NCI-H187 treated with DMSO at 0.1 percent for 48 hours (cell line): ENCODE results near the gene CELSR2.

Experiments
- DNase-seq: peaks from one replicate; lab custom pipeline; 2025; lab: John Stamatoyannopoulos, UW

CELSR2 gene

DNA sequence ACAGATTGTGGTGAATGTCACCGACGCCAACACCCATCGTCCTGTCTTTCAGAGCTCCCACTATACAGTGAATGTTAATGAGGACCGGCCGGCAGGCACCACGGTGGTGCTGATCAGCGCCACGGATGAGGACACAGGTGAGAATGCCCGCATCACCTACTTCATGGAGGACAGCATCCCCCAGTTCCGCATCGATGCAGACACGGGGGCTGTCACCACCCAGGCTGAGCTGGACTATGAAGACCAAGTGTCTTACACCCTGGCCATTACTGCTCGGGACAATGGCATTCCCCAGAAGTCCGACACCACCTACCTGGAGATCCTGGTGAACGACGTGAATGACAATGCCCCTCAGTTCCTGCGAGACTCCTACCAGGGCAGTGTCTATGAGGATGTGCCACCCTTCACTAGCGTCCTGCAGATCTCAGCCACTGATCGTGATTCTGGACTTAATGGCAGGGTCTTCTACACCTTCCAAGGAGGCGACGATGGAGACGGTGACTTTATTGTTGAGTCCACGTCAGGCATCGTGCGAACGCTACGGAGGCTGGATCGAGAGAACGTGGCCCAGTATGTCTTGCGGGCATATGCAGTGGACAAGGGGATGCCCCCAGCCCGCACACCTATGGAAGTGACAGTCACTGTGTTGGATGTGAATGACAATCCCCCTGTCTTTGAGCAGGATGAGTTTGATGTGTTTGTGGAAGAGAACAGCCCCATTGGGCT is 3.0 kb downstream of the CELSR2 start:
- no peak for DNase-seq

DNA sequence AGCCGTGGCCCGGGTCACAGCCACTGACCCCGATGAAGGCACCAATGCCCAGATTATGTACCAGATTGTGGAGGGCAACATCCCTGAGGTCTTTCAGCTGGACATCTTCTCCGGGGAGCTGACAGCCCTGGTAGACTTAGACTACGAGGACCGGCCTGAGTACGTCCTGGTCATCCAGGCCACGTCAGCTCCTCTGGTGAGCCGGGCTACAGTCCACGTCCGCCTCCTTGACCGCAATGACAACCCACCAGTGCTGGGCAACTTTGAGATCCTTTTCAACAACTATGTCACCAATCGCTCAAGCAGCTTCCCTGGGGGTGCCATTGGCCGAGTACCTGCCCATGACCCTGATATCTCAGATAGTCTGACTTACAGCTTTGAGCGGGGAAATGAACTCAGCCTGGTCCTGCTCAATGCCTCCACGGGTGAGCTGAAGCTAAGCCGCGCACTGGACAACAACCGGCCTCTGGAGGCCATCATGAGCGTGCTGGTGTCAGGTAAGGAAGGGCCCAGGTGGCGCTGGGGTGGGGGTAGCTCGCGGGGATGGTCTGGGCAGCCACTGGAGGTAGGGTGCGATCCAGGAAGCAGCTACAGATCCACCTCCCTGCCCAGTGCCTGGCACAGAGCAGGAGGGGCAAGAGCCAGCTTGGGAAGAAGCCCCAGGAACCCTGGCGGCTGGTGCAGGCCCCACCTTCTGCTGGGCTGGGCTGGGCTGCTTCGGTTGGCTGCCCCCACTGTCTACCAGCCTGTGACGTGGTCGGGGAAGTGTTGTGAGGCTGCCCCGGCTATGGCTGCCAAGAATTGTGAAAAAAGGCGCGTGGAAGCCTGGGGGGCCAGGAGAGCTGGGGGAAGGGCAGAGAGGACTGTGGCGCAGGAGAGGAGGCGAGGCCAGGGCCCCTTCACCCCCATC is 3.8 kb downstream of the CELSR2 start:
- DNase-seq, result no peak

DNA sequence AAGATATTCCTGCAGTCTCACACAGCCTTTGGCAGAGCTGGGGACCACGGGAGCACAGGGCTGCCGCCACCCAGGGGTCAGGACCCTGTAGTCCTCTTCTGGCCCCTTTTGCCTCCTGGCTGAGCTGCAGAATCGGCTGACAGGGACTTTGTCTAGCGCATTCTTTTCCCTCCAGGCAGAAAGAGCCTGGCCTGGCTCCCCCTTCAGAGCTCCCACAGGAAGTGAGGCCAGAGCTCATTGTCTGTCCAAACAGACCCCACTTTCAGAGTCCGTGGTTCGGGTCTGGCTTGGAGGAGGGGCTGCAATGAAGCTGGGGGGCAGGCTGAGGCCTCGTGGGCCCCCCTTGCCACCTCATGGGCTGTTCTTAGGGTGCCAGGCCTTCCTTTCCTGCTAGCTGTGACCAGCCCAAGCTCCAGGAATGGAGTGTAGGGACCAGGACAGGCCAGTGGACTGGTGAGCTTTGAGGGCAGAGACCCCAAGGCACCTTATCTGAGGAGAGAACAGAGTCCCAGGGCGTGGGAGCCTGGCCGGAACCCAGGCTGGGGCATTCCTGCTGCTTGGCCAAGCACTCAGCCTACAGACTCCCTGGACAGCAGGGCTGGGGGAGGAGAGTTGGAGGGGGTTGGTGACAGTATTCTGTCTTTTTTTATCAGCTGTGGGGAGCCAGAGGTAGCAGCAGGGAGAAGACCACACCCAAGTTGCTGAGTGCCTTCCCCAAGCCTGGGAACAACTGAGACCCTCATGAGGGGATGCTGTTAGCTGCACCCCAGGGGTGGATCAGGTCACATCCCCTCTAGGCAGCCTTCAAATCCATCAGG is 4.7 kb downstream of the CELSR2 start:
- DNase-seq, result no peak

DNA sequence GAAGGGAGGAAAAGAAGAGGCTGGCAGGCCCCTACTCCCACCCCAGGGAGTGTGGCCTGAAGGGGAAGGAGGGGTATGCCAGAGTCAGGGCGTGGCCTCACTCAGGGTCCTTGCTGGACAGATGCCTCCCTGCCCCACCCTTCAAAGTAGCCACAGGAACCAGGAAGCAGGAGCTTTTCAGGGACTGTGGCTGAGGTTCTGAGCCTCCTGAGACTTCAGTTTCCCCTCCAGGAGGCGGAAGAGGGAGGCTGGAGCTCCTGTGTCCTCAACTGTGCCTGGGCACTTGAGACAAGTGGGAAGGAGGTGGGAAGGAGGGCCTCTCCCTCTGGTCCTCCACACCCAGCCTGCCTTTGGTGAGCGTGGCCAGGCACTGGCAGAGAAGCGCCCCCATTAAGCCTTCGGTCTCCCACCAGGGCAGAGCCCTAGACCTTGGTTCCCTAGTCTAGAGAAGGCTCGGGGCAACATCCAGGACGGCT is 5.3 kb downstream of the CELSR2 start:
- DNase-seq, result no peak

DNA sequence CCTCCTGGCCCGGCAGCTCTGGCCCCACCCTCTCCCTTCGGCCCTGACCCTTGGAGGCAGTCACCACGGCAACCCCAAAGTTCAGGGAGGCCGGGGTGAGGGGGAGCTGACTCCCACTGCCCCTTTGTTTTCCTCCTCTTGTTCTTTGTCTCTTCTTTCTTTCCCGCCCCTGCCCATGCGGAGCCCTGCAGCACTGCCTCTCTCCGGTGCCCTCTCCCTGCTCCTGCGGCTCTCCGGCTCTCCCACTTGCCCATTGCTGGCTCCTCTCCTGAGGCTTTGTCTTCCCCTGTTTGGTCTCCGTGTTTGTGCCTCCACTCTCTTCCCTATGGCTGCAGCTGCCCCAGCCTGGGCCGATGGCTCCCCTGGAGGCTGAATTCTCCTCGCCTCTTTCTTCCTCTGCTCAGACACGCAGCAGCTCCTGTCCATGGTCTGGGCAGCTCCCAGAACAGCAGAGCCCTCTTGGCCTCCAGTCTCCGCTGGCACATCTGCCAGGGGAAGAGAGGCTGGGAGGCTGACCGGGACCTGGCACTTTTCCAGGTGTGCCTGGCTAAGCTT is 5.8 kb downstream of the CELSR2 start:
- no peak for DNase-seq

DNA sequence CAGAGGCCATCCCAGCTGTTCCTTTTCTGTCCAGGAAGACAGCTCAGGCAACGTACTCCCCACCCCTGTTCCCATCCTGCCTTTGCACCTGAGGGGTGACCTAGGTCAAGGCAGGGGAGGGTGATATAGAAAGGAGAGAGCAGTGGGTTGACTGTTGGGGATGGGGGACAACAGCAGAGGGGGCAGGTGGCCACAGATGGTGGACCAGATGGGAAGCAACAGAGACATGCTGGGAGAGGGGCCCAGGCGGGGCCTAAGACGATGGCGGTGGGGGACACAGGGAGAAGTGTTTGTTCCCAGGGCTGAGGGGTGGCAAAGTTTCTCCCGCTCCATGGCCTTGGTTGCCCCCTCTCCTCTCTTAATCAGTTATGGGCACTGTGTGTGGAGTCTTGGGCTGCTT is 6.3 kb downstream of the CELSR2 start:
- no peak for DNase-seq

DNA sequence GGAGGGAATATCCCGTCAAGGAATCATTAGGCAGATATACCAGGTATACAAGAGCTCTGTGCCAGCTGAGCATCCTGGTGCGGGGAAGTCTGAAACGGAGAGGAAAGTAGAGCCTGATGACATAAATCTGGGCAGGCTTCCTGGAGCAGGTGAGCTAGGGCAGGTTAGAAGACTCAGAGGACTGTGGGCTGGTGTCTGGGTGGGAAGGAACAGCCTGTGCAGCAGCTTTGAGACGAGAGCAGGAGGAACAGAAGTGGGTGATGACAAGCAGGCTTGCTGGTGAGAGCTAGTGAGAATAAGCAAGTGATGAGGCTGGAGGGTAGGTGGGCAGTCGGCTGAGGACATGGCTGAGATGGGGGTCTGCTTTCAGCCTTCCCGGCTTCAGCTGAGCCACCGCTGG is 6.7 kb downstream of the CELSR2 start:
- DNase-seq, result no peak

DNA sequence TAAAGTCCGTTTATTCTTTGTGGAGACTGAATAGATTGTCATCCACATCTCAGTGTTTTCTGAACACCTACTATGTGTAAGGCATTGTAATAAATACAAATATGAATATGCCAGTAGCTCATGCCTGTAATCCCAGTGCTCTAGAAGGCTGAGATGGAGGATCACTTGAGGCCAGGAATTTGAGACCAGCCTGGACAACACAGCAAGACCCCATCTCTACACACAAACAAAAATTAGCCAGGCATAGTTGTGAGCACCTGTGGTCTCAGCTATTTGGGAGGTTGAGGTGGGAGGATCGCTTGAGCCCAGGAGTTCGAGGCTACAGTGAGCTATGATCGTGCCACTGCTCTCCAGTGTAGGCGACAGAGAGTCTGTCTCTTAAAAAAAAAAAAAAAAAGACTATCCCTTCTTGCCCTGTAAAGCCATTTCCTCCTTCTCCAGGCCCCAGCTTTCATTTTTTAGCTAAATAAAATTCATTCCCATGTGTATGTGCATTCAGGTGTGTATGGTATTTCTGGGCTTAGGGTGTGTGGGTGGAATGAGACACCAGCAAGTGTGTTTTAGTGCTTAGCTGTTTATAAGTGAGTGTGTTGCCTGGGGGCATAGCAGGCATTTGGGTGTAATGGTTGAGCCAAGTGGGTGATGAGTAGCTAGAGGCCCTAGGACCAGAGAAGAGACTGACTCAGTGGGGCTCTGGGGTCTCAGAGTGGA is 7.8 kb downstream of the CELSR2 start:
- no peak for DNase-seq

DNA sequence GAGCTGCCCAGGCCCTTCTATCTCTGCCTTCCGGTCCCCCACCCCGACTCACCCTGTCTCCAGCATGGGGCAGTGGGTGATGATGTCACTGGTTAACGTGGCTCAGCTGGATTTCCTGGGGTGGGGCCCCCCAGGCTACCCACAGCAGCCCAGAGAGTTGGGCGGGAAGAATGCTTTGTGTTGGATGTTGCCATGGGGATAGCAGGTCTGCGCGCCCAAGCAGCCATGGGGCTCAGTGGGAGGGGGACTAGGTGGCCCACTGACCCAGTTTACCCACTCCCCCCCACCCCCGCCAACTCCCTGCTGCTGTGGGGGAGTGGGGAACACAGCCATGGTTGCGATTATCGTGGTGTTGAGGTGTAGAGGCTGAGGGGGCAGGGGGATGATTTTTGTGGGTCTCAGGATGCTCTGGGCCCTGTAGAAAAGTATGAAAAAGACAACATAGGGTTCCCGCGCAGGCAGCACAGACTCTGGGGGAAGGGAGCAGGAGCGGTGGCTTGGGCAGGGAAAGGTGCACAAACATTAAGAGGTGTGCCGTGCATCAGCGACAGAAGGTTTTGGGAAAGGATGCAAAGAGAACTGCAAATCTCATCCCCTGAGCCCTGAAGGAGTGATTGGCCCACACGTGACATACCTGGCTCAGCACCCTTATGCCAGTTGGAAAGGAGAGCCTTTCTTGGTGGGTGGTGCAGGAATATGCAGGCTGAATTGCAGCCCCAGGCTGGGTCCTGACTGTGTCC is 8.5 kb downstream of the CELSR2 start:
- no peak for DNase-seq

DNA sequence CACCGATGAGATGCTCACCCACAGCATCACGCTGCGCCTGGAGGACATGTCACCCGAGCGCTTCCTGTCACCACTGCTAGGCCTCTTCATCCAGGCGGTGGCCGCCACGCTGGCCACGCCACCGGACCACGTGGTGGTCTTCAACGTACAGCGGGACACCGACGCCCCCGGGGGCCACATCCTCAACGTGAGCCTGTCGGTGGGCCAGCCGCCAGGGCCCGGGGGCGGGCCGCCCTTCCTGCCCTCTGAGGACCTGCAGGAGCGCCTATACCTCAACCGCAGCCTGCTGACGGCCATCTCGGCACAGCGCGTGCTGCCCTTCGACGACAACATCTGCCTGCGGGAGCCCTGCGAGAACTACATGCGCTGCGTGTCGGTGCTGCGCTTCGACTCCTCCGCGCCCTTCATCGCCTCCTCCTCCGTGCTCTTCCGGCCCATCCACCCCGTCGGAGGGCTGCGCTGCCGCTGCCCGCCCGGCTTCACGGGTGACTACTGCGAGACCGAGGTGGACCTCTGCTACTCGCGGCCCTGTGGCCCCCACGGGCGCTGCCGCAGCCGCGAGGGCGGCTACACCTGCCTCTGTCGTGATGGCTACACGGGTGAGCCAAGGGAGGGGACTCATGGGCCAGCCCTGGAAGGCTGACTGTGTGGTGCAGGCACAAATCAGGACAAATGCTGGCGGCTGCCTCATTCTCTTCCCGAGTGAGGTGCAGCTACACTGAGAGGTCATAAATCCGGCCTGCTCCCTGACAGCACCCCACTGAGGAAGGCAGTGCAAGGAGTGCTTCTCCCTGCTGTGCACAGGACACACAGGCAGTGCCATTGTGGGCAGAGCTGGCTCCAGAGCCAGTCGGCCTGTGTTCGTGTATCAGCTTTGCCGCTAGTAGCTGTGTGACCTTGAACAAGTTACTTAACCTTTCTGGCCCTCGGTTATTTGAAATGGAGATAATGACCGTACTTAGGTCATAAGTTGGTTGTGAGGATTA is 9.4 kb downstream of the CELSR2 start:
- DNase-seq, result no peak

DNA sequence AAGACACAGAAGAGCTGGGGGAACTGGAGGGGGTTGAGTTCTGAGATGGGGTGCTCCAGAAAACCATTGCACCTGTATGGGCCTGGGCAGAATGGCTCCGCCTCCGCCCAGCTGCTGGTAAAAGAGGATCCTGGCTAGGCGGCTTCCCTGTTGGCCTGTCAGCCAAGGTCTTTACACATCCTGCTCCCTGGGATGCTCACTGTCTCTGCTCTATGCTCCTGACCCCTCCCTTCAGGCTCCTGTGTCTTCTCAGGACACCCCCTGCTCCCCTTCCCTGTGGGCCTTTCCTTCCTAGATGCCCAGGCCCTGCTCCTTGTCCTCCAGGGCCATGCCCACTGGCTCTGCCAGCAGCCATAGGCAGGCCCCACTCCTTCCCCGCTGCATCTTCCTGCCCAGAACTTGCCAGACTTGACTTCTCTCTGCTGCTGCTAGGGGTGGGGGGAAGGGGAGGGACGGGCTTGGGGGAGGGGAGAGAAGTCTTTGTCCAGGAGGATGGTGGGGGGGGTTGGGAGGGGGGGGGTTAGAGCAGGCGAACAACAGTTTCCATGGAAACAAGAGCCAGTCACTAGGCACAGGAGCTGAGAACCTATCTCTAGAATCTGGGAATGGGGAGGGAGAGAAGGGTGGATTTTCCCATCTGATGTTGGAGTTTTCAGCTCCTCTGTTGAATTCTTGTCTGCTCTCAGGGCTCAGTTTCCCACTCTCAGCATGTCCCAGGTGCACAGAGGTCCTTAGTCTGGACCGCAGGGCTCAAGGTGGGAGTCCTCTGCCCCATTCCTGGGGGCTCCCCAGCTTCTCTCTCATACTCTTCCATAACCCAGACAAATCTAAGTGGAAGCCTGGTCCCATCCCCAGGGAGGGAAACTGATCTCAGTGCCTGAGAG is 10.6 kb downstream of the CELSR2 start:
- no peak for DNase-seq

DNA sequence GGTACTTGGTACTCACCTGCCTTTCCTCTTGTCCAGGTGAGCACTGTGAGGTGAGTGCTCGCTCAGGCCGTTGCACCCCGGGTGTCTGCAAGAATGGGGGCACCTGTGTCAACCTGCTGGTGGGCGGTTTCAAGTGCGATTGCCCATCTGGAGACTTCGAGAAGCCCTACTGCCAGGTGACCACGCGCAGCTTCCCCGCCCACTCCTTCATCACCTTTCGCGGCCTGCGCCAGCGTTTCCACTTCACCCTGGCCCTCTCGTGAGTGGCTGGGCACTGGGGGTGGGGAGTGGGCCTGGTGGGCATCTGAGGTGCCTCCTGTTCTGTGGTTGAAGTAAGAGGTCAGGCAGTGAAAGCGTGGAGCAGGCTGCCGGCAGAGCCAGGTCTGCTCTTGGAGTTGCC is 11.7 kb downstream of the CELSR2 start:
- DNase-seq, result no peak

DNA sequence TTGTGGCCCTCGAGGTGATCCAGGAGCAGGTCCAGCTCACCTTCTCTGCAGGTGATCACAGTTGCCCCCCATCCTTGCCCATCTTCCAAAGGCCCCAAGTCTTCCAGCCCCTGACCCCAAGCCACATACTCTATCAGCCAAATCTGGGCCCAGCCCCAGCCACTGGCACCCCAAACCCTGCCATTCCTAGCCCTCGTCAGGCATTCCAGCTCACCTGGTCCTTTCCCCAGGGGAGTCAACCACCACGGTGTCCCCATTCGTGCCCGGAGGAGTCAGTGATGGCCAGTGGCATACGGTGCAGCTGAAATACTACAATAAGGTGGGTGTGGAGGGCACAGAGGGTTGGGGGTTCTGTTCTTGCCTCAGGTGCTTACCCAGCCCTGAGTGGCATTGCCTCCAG is 12.2 kb downstream of the CELSR2 start:
- DNase-seq, result no peak

DNA sequence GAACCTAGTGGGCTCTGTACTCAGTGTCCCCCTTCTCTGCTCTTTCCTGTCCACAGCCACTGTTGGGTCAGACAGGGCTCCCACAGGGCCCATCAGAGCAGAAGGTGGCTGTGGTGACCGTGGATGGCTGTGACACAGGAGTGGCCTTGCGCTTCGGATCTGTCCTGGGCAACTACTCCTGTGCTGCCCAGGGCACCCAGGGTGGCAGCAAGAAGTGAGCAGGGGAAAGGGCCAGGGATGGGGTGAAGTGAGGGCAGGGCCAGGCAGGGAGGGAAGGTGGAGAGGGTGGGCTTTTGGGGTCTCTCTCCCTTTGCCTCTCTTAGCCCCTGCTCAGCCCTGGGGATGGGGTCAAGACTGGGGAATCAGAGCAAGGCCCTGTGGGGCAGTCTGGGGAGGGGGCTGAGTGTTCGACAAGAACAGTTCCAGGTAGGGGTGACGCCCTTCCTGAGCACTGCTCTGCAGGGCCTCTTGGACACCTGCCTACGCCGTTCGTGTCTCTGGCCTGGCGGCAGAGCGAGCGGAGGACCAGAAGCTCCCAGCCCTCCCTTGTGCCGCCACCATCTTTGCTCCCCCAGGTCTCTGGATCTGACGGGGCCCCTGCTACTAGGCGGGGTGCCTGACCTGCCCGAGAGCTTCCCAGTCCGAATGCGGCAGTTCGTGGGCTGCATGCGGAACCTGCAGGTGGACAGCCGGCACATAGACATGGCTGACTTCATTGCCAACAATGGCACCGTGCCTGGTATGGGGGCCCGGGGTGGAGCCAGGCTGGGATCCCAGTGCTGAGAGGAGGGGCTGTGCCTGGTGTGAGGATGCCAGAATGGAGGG is 13.1 kb downstream of the CELSR2 start:
- DNase-seq, result no peak

DNA sequence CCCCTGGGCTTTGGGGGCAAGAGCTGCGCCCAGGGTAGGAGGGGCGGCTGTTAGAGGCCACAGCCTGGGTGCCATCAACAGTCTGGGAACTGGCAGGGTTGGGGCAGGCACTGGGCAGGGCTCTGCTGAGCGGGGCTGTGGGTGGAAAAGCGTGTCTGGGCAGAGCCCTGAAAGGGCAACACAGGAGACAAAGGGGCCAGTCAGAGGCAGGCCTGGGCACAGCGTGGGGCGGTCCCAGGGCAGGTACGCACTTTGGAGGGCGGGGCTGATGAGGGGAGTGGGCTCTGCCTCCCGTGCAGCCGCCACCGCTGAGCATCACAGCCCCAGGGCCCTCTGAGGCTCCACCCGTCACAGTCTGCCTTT is 13.9 kb downstream of the CELSR2 start:
- no peak for DNase-seq

DNA sequence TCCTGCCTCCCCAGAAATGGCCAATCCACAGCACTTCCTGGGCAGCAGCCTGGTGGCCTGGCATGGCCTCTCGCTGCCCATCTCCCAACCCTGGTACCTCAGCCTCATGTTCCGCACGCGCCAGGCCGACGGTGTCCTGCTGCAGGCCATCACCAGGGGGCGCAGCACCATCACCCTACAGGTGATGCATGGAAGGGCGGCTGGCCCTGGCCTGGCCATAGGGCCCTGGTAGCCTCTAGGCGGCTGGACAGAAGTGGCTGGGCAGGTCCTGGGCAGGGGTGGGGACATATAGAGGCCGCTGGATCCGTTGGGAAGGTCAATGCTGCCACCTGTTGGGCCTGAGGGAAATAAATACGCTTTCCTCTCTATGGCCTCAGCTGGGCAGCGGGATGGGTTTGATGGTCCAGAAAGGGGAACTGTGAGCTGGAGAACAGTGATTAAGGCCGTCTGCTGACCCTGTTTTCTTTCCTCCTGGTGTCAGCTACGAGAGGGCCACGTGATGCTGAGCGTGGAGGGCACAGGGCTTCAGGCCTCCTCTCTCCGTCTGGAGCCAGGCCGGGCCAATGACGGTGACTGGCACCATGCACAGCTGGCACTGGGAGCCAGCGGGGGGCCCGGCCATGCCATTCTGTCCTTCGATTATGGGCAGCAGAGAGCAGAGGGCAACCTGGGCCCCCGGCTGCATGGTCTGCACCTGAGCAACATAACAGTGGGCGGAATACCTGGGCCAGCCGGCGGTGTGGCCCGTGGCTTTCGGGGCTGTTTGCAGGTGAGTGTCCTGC is 14.4 kb downstream of the CELSR2 start:
- no peak for DNase-seq

DNA sequence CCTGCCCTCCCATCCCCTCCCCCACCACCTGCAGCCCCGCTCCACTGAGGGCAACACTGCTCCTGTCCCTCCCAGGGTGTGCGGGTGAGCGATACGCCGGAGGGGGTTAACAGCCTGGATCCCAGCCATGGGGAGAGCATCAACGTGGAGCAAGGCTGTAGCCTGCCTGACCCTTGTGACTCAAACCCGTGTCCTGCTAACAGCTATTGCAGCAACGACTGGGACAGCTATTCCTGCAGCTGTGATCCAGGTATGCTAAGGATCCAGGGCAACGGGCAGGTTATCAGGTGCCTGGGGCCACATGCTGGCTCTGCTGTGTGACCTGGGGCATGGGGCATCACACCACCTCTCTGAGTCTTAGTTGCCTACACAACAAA is 15.0 kb downstream of the CELSR2 start:
- DNase-seq, result no peak
